IMR-90 (cell line): ENCODE measurements around the gene CASP6. TPM values are rescaled to one million over a fixed set of nuclear protein-coding genes. Genes with fewer than 3 reads are reported as not detected.

Experiments
- ATAC-seq: fragments of 200-7000 bp; cut with Tn5 transposase; 2 replicates; pipeline ENCODE4 v1.9.1; 2020; ENCODE audit warnings: low read depth, mild to moderate bottlenecking, moderate library complexity
- BruUV-seq: library from RNA; stranded (reverse); fragments of 400-500 nt; replicated peaks from 2 replicates; lab custom pipeline; 2021; lab: Mats Ljungman, UMichigan
- CTCF ChIA-PET: fragments of 300-600 bp; formaldehyde crosslinking; extraction: SDS; loops from one replicate; lab custom pipeline; 2021; ENCODE audit warnings: antibody characterized with exemption; lab: Yijun Ruan, JAX
- POLR2A ChIA-PET: fragments of 300-600 bp; sonication (Branson Sonifier 250); formaldehyde crosslinking; loops from one replicate; lab custom pipeline; 2022; ENCODE audit warnings: antibody characterized with exemption; ENCODE audit not compliant: unreplicated experiment; lab: Charles Lee
- DNase-seq: peaks from one replicate; pipeline ENCODE4 v3.0.0; 2013
- H2AFZ ChIP-seq: replicated peaks from 2 replicates; pipeline ENCODE3; 2013; ENCODE audit warnings: low read length, mild to moderate bottlenecking; ENCODE audit not compliant: poor library complexity
- H2AK5ac ChIP-seq: 2 replicates; pipeline ENCODE4 v1.6.1; 2013; ENCODE audit warnings: low read depth, low read length, inconsistent platforms
- H2AK9ac ChIP-seq: replicated peaks from 2 replicates; pipeline ENCODE3; 2013; ENCODE audit warnings: mild to moderate bottlenecking, low read depth, low read length, moderate library complexity; ENCODE audit not compliant: poor library complexity
- H2BK120ac ChIP-seq: 2 replicates; pipeline ENCODE4 v1.6.1; 2013; ENCODE audit warnings: low read depth, low read length, inconsistent platforms
- H2BK15ac ChIP-seq: 3 replicates; pipeline ENCODE4 v1.6.1; 2013; ENCODE audit warnings: low read depth, low read length, inconsistent platforms
- H2BK20ac ChIP-seq: 2 replicates; pipeline ENCODE4 v1.6.1; 2013; ENCODE audit warnings: low read depth, mild to moderate bottlenecking, inconsistent platforms, low read length, moderate library complexity
- H2BK5ac ChIP-seq: 2 replicates; pipeline ENCODE4 v1.6.1; 2013; ENCODE audit warnings: mild to moderate bottlenecking, low read depth, low read length, inconsistent platforms; ENCODE audit not compliant: poor library complexity, severe bottlenecking
- H3K14ac ChIP-seq: replicated peaks from 2 replicates; pipeline ENCODE4 v1.6.1; 2013; ENCODE audit warnings: low read depth, low read length, inconsistent platforms
- H3K18ac ChIP-seq: 2 replicates; pipeline ENCODE4 v1.6.1; 2013; ENCODE audit warnings: low read depth, low read length, control low read depth
- H3K23ac ChIP-seq: 2 replicates; pipeline ENCODE4 v1.6.1; 2013; ENCODE audit warnings: low read depth, low read length, inconsistent platforms
- H3K27ac ChIP-seq: 2 replicates; pipeline ENCODE4 v1.5.1; 2013; ENCODE audit warnings: mild to moderate bottlenecking, control low read depth, low read length; ENCODE audit not compliant: insufficient read depth
- H3K27me3 ChIP-seq: 2 replicates; pipeline ENCODE4 v1.6.1; 2013; ENCODE audit warnings: low read length; ENCODE audit not compliant: control insufficient read depth, insufficient read depth
- H3K36me3 ChIP-seq: 2 replicates; pipeline ENCODE4 v1.6.1; 2013; ENCODE audit warnings: low read length, mixed read lengths; ENCODE audit not compliant: control insufficient read depth, insufficient read depth
- H3K4ac ChIP-seq: 2 replicates; pipeline ENCODE4 v1.6.1; 2013; ENCODE audit warnings: low read depth, low read length, inconsistent platforms
- H3K4me1 ChIP-seq: 2 replicates; pipeline ENCODE4 v1.6.1; 2013; ENCODE audit warnings: low read length, mixed read lengths; ENCODE audit not compliant: control insufficient read depth, insufficient read depth
- H3K4me2 ChIP-seq: 2 replicates; pipeline ENCODE4 v1.6.1; 2013; ENCODE audit warnings: low read depth, mild to moderate bottlenecking, control low read depth, low read length, moderate library complexity
- H3K4me3 ChIP-seq: 2 replicates; pipeline ENCODE4 v1.5.1; 2013; ENCODE audit warnings: low read depth, mild to moderate bottlenecking, control low read depth, low read length, moderate library complexity; ENCODE audit not compliant: insufficient read depth
- H3K56ac ChIP-seq: 2 replicates; pipeline ENCODE4 v1.6.1; 2013; ENCODE audit warnings: low read length, inconsistent platforms; ENCODE audit not compliant: insufficient read depth; ENCODE audit errors: extremely low read depth
- H3K79me1 ChIP-seq, 2 experiments: 2 replicates each; pipeline ENCODE4 v1.6.1; 2013; ENCODE audit warnings: low read length in 2 of 2, inconsistent platforms in 1 of 2, low read depth in 1 of 2
- H3K9ac ChIP-seq: 2 replicates; pipeline ENCODE4 v1.6.1; 2013; ENCODE audit warnings: low read depth, low read length, control low read depth
- H3K9me1 ChIP-seq: 2 replicates; pipeline ENCODE4 v1.6.1; 2013; ENCODE audit warnings: low read length, inconsistent platforms; ENCODE audit not compliant: insufficient read depth
- H3K9me3 ChIP-seq: 2 replicates; pipeline ENCODE4 v1.6.1; 2013; ENCODE audit warnings: low read length; ENCODE audit not compliant: control insufficient read depth, insufficient read depth
- H4K20me1 ChIP-seq: 2 replicates; pipeline ENCODE4 v1.6.1; 2013; ENCODE audit warnings: low read length, inconsistent platforms; ENCODE audit not compliant: insufficient read depth
- H4K5ac ChIP-seq: 2 replicates; pipeline ENCODE4 v1.6.1; 2013; ENCODE audit warnings: mild to moderate bottlenecking, low read depth, low read length, control low read depth
- H4K8ac ChIP-seq, 2 experiments: 2 replicates each; pipeline ENCODE4 v1.6.1; 2013; ENCODE audit warnings: low read depth in 2 of 2, low read length in 2 of 2, control low read depth in 1 of 2, inconsistent platforms in 1 of 2
- H4K91ac ChIP-seq: 2 replicates; pipeline ENCODE4 v1.6.1; 2013; ENCODE audit warnings: low read depth, low read length, inconsistent platforms; ENCODE audit not compliant: insufficient read depth
- BHLHE40 ChIP-seq: fragments of 150-350 bp; IDR thresholded peaks from 2 replicates; pipeline ENCODE4 v1.6.1; 2016; ENCODE audit warnings: mild to moderate bottlenecking, low read depth, low read length
- CEBPB ChIP-seq: IDR thresholded peaks from 2 replicates; pipeline ENCODE4 v1.6.1; 2012; ENCODE audit warnings: low read depth, low read length, improper control_type of control experiment
- CHD1 ChIP-seq: IDR thresholded peaks from 2 replicates; pipeline ENCODE4 v1.6.1; 2012; ENCODE audit warnings: low read depth, low read length, improper control_type of control experiment
- CTCF ChIP-seq: conservative IDR thresholded peaks from 2 replicates; pipeline ENCODE4 v1.5.1; 2012; ENCODE audit warnings: mild to moderate bottlenecking, low read depth, low read length, improper control_type of control experiment
- ELK1 ChIP-seq: fragments of 150-350 bp; IDR thresholded peaks from 2 replicates; pipeline ENCODE4 v1.6.1; 2016; ENCODE audit warnings: low read depth, mild to moderate bottlenecking, low read length, moderate library complexity, borderline replicate concordance
- FOS ChIP-seq: fragments of 150-350 bp; IDR thresholded peaks from 2 replicates; pipeline ENCODE4 v1.6.1; 2016; ENCODE audit warnings: low read depth, low read length
- MAFK ChIP-seq: IDR thresholded peaks from 2 replicates; pipeline ENCODE4 v1.6.1; 2012; ENCODE audit warnings: low read depth, low read length, improper control_type of control experiment
- MAZ ChIP-seq: IDR thresholded peaks from 2 replicates; pipeline ENCODE4 v1.6.1; 2012; ENCODE audit warnings: low read depth, mild to moderate bottlenecking, low read length, improper control_type of control experiment, moderate library complexity, borderline replicate concordance
- MXI1 ChIP-seq: IDR thresholded peaks from 2 replicates; pipeline ENCODE4 v1.6.1; 2012; ENCODE audit warnings: low read depth, mild to moderate bottlenecking, low read length, moderate library complexity, borderline replicate concordance
- NFE2L2 ChIP-seq: fragments of 150-350 bp; IDR thresholded peaks from 2 replicates; pipeline ENCODE4 v1.6.1; 2016; ENCODE audit warnings: low read depth, mild to moderate bottlenecking, low read length
- POLR2A ChIP-seq: IDR thresholded peaks from 2 replicates; pipeline ENCODE4 v1.6.1; 2012; ENCODE audit warnings: mild to moderate bottlenecking, low read depth, low read length
- RAD21 ChIP-seq: IDR thresholded peaks from 2 replicates; pipeline ENCODE4 v1.6.1; 2012; ENCODE audit warnings: low read length, improper control_type of control experiment
- RCOR1 ChIP-seq: IDR thresholded peaks from 2 replicates; pipeline ENCODE4 v1.6.1; 2012; ENCODE audit warnings: mild to moderate bottlenecking, low read length, improper control_type of control experiment; ENCODE audit not compliant: insufficient replicate concordance
- RFX5 ChIP-seq: IDR thresholded peaks from 2 replicates; pipeline ENCODE4 v1.8.0; 2012; ENCODE audit warnings: low read depth, mild to moderate bottlenecking, low read length, moderate library complexity
- SMC3 ChIP-seq: fragments of 150-350 bp; IDR thresholded peaks from 2 replicates; pipeline ENCODE4 v1.6.1; 2016; ENCODE audit warnings: low read depth, mild to moderate bottlenecking, antibody characterized with exemption, low read length, moderate library complexity
- USF2 ChIP-seq: fragments of 150-350 bp; IDR thresholded peaks from 2 replicates; pipeline ENCODE4 v1.6.1; 2017; ENCODE audit warnings: mild to moderate bottlenecking, antibody characterized with exemption, low read length, low read depth
- WGBS, 2 experiments: methylation state at CpG; one replicate each; pipeline versions ENCODE4 v1.1.5 to v1.1.7; 2013; ENCODE audit warnings: missing lambda C conversion rate in 2 of 2; ENCODE audit not compliant: insufficient read length in 1 of 2; ENCODE audit errors: extremely low coverage in 2 of 2; 5-methylcytosine and 5-hydroxymethylcytosine counted together
- dilution Hi-C: fragments of 300-500 bp; cut with HindIII; formaldehyde crosslinking; loops from one replicate; pipeline ENCODE4 v1.14.3; 2018; ENCODE audit warnings: low sequenced_read_pairs; ENCODE audit not compliant: unreplicated experiment
- in situ Hi-C: fragments of 300-500 bp; cut with MboI; formaldehyde crosslinking; loops from 3 replicates; pipeline ENCODE4 v1.14.3; 2019; ENCODE audit warnings: low sequenced_read_pairs, inconsistent platforms, mixed read lengths
- intact Hi-C: fragments of 100-400 bp; cut with micrococcal nuclease; formaldehyde crosslinking; loops from 2 replicates; pipeline ENCODE4 v1.10.0; 2022
- polyA plus RNA-seq, 3 experiments: library from polyadenylated mRNA; depleted of rRNA; stranded (reverse); fragments of >200 nt; gene quantifications; 2 replicates each; pipeline ENCODE4 v1.2.3, GENCODE V29; 2012; ENCODE audit warnings: low replicate concordance in 1 of 3
- total RNA-seq: library from RNA; depleted of rRNA; stranded (reverse); fragments of >200 nt; gene quantifications from 2 replicates; pipeline ENCODE4 v1.2.3, GENCODE V29; 2012

Gene CASP6
- total and polyA plus RNA-seq, 2 of the 4 experiments (the other 2 are of a cell fraction) = 25.0 to 44.1 TPM

GRCh38 chr4:109662116-109662515, 41.1 kb downstream of the CASP6 start:
- CTCF ChIA-PET = interaction anchor here (0.6 kb wide), 1 partner anchor 491 kb away, joined by 3 read pairs; no protein-coding TSS in a partner anchor
- intact Hi-C loops = no loop called here

More at GRCh38 chr4:109662116-109662515, 41.1 kb downstream of the CASP6 start:
- Histone ChIP-seq H4K8ac (no peak overlapping the region), H3K18ac (no peak overlapping the region), H4K20me1 (no peaks in the 10 kb centered on the region), H2BK5ac (no peak overlapping the region), H4K91ac (no peak overlapping the region), H2BK15ac (no peak overlapping the region), H3K23ac (no peak overlapping the region), H3K27ac (no peak overlapping the region), H3K4me1 (no peaks in the 10 kb centered on the region), H3K4me2 (no peak overlapping the region), H2BK20ac (no peak overlapping the region), H2AFZ (no peak overlapping the region), H3K4me3 (no peak overlapping the region), H3K56ac (no peak overlapping the region), H2AK5ac (no peak overlapping the region), H3K79me1 (no peaks in the 10 kb centered on the region; a peak in 1 of 4 replicates), H3K9ac (no peak overlapping the region), H2BK120ac (no peak overlapping the region), H3K36me3 (0 out of 2 replicates have a peak, but pooled peaks cover 1% of the 10 kb centered on the region), H3K4ac (no peak overlapping the region), H3K27me3 (no peaks in the 10 kb centered on the region), H3K14ac (no peak overlapping the region), H2AK9ac (no peak overlapping the region), H3K9me1 (no peaks in the 10 kb centered on the region), H3K9me3 (no peaks in the 10 kb centered on the region), H4K5ac (no peak overlapping the region)
- WGBS, 2 experiments = no CpG with 5 or more reads among the region's 2 CpGs
- in situ Hi-C loops = no loop called here
- DNase-seq = no peak
- POLR2A ChIA-PET = no interaction called here
- BruUV-seq = no TSS peak
- dilution Hi-C loops = no loop called here
- ATAC-seq = no peak
- TF ChIP-seq MAFK (no peak), RCOR1 (no peak), ELK1 (no peak), FOS (no peak), RFX5 (no peak), CHD1 (no peak), MAZ (no peak), SMC3 (no peak), NFE2L2 (no peak), RAD21 (no peak), POLR2A (no peak), USF2 (no peak), CTCF (no peak), CEBPB (no peak), BHLHE40 (no peak), MXI1 (no peak)
